Measurements from ENCODE around the gene NAP1L5. TPM values are rescaled to one million over a fixed set of nuclear protein-coding genes. Genes with fewer than 3 reads are reported as not detected.

NAP1L5 gene
- total RNA-seq (9.0 TPM), polyA plus RNA-seq (1 to 10 TPM; 1.8 to 3.4 (median 2.3) TPM)

- H3K27me3 ChIP-seq (ENCODE audit: control insufficient read depth, insufficient read depth, low read length): no peaks in the 10 kb centered on the region
- peak within 1 kb of the TSS; percentile 79 for H3K4me3 ChIP-seq (ENCODE audit: low read depth, low read length)
- peak within 1 kb of the TSS; percentile 34 to 93 (median 93) for H3K27ac Mint-ChIP-seq
- DNase-seq (peak; percentile 70 to 84 (median 82)), ATAC-seq (ENCODE audit: low read depth in 2 of 2) (peak; percentile 82 to 88)
- no peaks in the 10 kb centered on the region for H3K9me3 ChIP-seq (ENCODE audit: control insufficient read depth in 2 of 2, low read length in 2 of 2)
- H3K4me1 Mint-ChIP-seq: peaks cover 11 to 24% (median 18%) of the 10 kb centered on the region in 4 donors
- peak within 1 kb of the TSS; percentile 74 for H3K27ac ChIP-seq (ENCODE audit: insufficient read depth, low read length, poor library complexity, severe bottlenecking)
- peaks cover 27% of the 10 kb centered on the region for H3K36me3 Mint-ChIP-seq
- peaks cover 9% of the 10 kb centered on the region for H3K4me1 ChIP-seq (ENCODE audit: control insufficient read depth, insufficient read depth, low read length, poor library complexity, severe bottlenecking)
- peaks cover 21% of the 10 kb centered on the region for H3K36me3 ChIP-seq (ENCODE audit: control insufficient read depth, insufficient read depth, low read length)
- no peaks in the 10 kb centered on the region for H3K9me3 Mint-ChIP-seq
- peak within 1 kb of the TSS; percentile 88 to 95 (median 90) for H3K4me3 Mint-ChIP-seq
- H3K27me3 Mint-ChIP-seq: no peaks in the 10 kb centered on the region
Measured at GRCh38 chr4:88697588-88698329, at the start of gene NAP1L5. NAP1L5 (minus strand) TSS chr4:88697829; CDS start chr4:88697754, 75 bp downstream.

- H3K9me3 Mint-ChIP-seq: no peaks in the 10 kb centered on the region
- no peaks in the 10 kb centered on the region for H3K27me3 Mint-ChIP-seq
- H3K4me1 Mint-ChIP-seq: no peaks in the 10 kb centered on the region
- Histone ChIP-seq H3K36me3 (ENCODE audit: control insufficient read depth, insufficient read depth, low read length) (peaks cover 42% of the 10 kb centered on the region), H3K9me3 (ENCODE audit: control insufficient read depth in 2 of 2, low read length in 2 of 2) (no peaks in the 10 kb centered on the region), H3K27ac (ENCODE audit: insufficient read depth, low read length, poor library complexity, severe bottlenecking) (no peak overlapping the region), H3K27me3 (ENCODE audit: control insufficient read depth, insufficient read depth, low read length) (no peaks in the 10 kb centered on the region), H3K4me3 (ENCODE audit: low read depth, low read length) (no peak overlapping the region), H3K4me1 (ENCODE audit: control insufficient read depth, insufficient read depth, low read length, poor library complexity, severe bottlenecking) (no peaks in the 10 kb centered on the region)
- no peak overlapping the region for H3K27ac Mint-ChIP-seq
- no peak overlapping the region for H3K4me3 Mint-ChIP-seq
- DNase-seq (no peak), ATAC-seq (ENCODE audit: low read depth in 2 of 2) (no peak)
- H3K36me3 Mint-ChIP-seq: peaks cover 28% of the 10 kb centered on the region
Measured at GRCh38 chr4:88747351-88747750, 49.7 kb upstream of the NAP1L5 start.

- Mint-ChIP-seq H3K4me1 (no peaks in the 10 kb centered on the region), H3K36me3 (peaks cover 28% of the 10 kb centered on the region), H3K9me3 (no peaks in the 10 kb centered on the region), H3K27ac (no peak overlapping the region), H3K4me3 (no peak overlapping the region), H3K27me3 (no peaks in the 10 kb centered on the region)
- Histone ChIP-seq H3K27ac (ENCODE audit: insufficient read depth, low read length, poor library complexity, severe bottlenecking) (no peak overlapping the region), H3K27me3 (ENCODE audit: control insufficient read depth, insufficient read depth, low read length) (no peaks in the 10 kb centered on the region), H3K4me3 (ENCODE audit: low read depth, low read length) (no peak overlapping the region), H3K4me1 (ENCODE audit: control insufficient read depth, insufficient read depth, low read length, poor library complexity, severe bottlenecking) (no peaks in the 10 kb centered on the region), H3K9me3 (ENCODE audit: control insufficient read depth in 2 of 2, low read length in 2 of 2) (no peaks in the 10 kb centered on the region), H3K36me3 (ENCODE audit: control insufficient read depth, insufficient read depth, low read length) (peaks cover 43% of the 10 kb centered on the region)
- DNase-seq: no peak
- ATAC-seq (ENCODE audit: low read depth in 2 of 2): no peak
Measured at GRCh38 chr4:88746206-88746605, 48.6 kb upstream of the NAP1L5 start.

- peaks cover 43% of the 10 kb centered on the region for H3K36me3 ChIP-seq (ENCODE audit: control insufficient read depth, insufficient read depth, low read length)
- no peak overlapping the region for H3K4me3 Mint-ChIP-seq
- peaks cover 29% of the 10 kb centered on the region for H3K36me3 Mint-ChIP-seq
- H3K4me1 Mint-ChIP-seq: no peaks in the 10 kb centered on the region
- no peaks in the 10 kb centered on the region for H3K27me3 Mint-ChIP-seq
- no peak overlapping the region for H3K27ac ChIP-seq (ENCODE audit: insufficient read depth, low read length, poor library complexity, severe bottlenecking)
- ATAC-seq (ENCODE audit: low read depth in 2 of 2) (no peak), DNase-seq (no peak)
- no peaks in the 10 kb centered on the region for H3K9me3 Mint-ChIP-seq
- no peaks in the 10 kb centered on the region for H3K9me3 ChIP-seq (ENCODE audit: control insufficient read depth in 2 of 2, low read length in 2 of 2)
- no peaks in the 10 kb centered on the region for H3K27me3 ChIP-seq (ENCODE audit: control insufficient read depth, insufficient read depth, low read length)
- H3K4me3 ChIP-seq (ENCODE audit: low read depth, low read length): no peak overlapping the region
- H3K27ac Mint-ChIP-seq: peak overlapping the region in 1 of 3 donors; percentile 41
- no peaks in the 10 kb centered on the region for H3K4me1 ChIP-seq (ENCODE audit: control insufficient read depth, insufficient read depth, low read length, poor library complexity, severe bottlenecking)
Measured at GRCh38 chr4:88745581-88746163, 48.0 kb upstream of the NAP1L5 start.

GRCh38 chr4:88745175-88745574, 47.5 kb upstream of the NAP1L5 start:
- no peak for DNase-seq
- Mint-ChIP-seq H3K4me3 (no peak overlapping the region), H3K27me3 (no peaks in the 10 kb centered on the region), H3K27ac (peak overlapping the region in 1 of 3 donors; percentile 41), H3K9me3 (no peaks in the 10 kb centered on the region), H3K4me1 (peaks cover 0 to under 1% (median 0%) of the 10 kb centered on the region in 4 donors), H3K36me3 (peaks cover 29% of the 10 kb centered on the region)
- Histone ChIP-seq H3K9me3 (ENCODE audit: control insufficient read depth in 2 of 2, low read length in 2 of 2) (no peaks in the 10 kb centered on the region), H3K36me3 (ENCODE audit: control insufficient read depth, insufficient read depth, low read length) (peaks cover 40% of the 10 kb centered on the region), H3K4me1 (ENCODE audit: control insufficient read depth, insufficient read depth, low read length, poor library complexity, severe bottlenecking) (no peaks in the 10 kb centered on the region), H3K27ac (ENCODE audit: insufficient read depth, low read length, poor library complexity, severe bottlenecking) (no peak overlapping the region), H3K27me3 (ENCODE audit: control insufficient read depth, insufficient read depth, low read length) (no peaks in the 10 kb centered on the region), H3K4me3 (ENCODE audit: low read depth, low read length) (no peak overlapping the region)
- no peak for ATAC-seq (ENCODE audit: low read depth in 2 of 2)

GRCh38 chr4:88744609-88745008, 47.0 kb upstream of the NAP1L5 start:
- no peaks in the 10 kb centered on the region for H3K27me3 Mint-ChIP-seq
- peak overlapping the region in 1 of 3 donors; percentile 41 for H3K27ac Mint-ChIP-seq
- H3K27me3 ChIP-seq (ENCODE audit: control insufficient read depth, insufficient read depth, low read length): no peaks in the 10 kb centered on the region
- no peak overlapping the region for H3K4me3 Mint-ChIP-seq
- peaks cover 0 to 4% (median 0%) of the 10 kb centered on the region in 4 donors for H3K4me1 Mint-ChIP-seq
- no peaks in the 10 kb centered on the region for H3K9me3 ChIP-seq (ENCODE audit: control insufficient read depth in 2 of 2, low read length in 2 of 2)
- H3K9me3 Mint-ChIP-seq: no peaks in the 10 kb centered on the region
- H3K36me3 Mint-ChIP-seq: peaks cover 32% of the 10 kb centered on the region
- H3K4me1 ChIP-seq (ENCODE audit: control insufficient read depth, insufficient read depth, low read length, poor library complexity, severe bottlenecking): no peaks in the 10 kb centered on the region
- H3K36me3 ChIP-seq (ENCODE audit: control insufficient read depth, insufficient read depth, low read length): peaks cover 36% of the 10 kb centered on the region
- no peak overlapping the region for H3K4me3 ChIP-seq (ENCODE audit: low read depth, low read length)
- DNase-seq (no peak), ATAC-seq (ENCODE audit: low read depth in 2 of 2) (no peak)
- H3K27ac ChIP-seq (ENCODE audit: insufficient read depth, low read length, poor library complexity, severe bottlenecking): no peak overlapping the region

GRCh38 chr4:88743696-88744095, 46.1 kb upstream of the NAP1L5 start:
- no peak for ATAC-seq (ENCODE audit: low read depth in 2 of 2)
- no peaks in the 10 kb centered on the region for H3K27me3 Mint-ChIP-seq
- peaks cover 28% of the 10 kb centered on the region for H3K36me3 ChIP-seq (ENCODE audit: control insufficient read depth, insufficient read depth, low read length)
- peaks cover 0 to 5% (median 0%) of the 10 kb centered on the region in 4 donors for H3K4me1 Mint-ChIP-seq
- no peaks in the 10 kb centered on the region for H3K27me3 ChIP-seq (ENCODE audit: control insufficient read depth, insufficient read depth, low read length)
- peaks cover 32% of the 10 kb centered on the region for H3K36me3 Mint-ChIP-seq
- H3K27ac Mint-ChIP-seq: no peak overlapping the region
- no peak overlapping the region for H3K27ac ChIP-seq (ENCODE audit: insufficient read depth, low read length, poor library complexity, severe bottlenecking)
- no peaks in the 10 kb centered on the region for H3K9me3 Mint-ChIP-seq
- no peak overlapping the region for H3K4me3 ChIP-seq (ENCODE audit: low read depth, low read length)
- H3K4me1 ChIP-seq (ENCODE audit: control insufficient read depth, insufficient read depth, low read length, poor library complexity, severe bottlenecking): no peaks in the 10 kb centered on the region
- no peak overlapping the region for H3K4me3 Mint-ChIP-seq
- no peaks in the 10 kb centered on the region for H3K9me3 ChIP-seq (ENCODE audit: control insufficient read depth in 2 of 2, low read length in 2 of 2)
- DNase-seq: no peak

Data from CD4-positive, CD25-positive, alpha-beta regulatory T cell (primary cell).